Tibial artery (tissue), 4 donors: Measurements from ENCODE around the gene CSNK1A1.

Source experiments
- DNase-seq, 2 donors: peaks; one replicate each; pipeline ENCODE4 v3.0.0-alpha.2; 2019
- H3K27ac ChIP-seq, 2 donors: fragments of 200-600 bp; sonication (generic) in 1 of 2; 1 replicate in 1 of 2; 2 replicates in 1 of 2; pipeline ENCODE4 v1.5.1; 2018 to 2019; ENCODE audit warnings: mild to moderate bottlenecking in 1 of 2
- H3K27me3 ChIP-seq, 2 donors: fragments of 200-600 bp; sonication (generic) in 1 of 2; one replicate each; pipeline versions ENCODE4 v1.5.1 to v1.6.0; 2016 to 2019
- H3K36me3 ChIP-seq, 3 donors: fragments of 200-600 bp; sonication (generic) in 2 of 3; one replicate each; pipeline ENCODE4 v1.5.1; 2016 to 2019; ENCODE audit warnings: mild to moderate bottlenecking in 2 of 3
- H3K4me1 ChIP-seq, 4 donors: fragments of 200-600 bp; sonication (generic) in 2 of 4; 1 replicate in 3 of 4; 2 replicates in 1 of 4; pipeline ENCODE4 v1.5.1; 2016 to 2019
- H3K4me3 ChIP-seq, 2 donors: fragments of 200-600 bp; sonication (generic) in 1 of 2; 1 replicate in 1 of 2; 2 replicates in 1 of 2; pipeline ENCODE4 v1.5.1; 2018 to 2019; ENCODE audit warnings: mild to moderate bottlenecking in 2 of 2
- H3K9me3 ChIP-seq, 3 donors: fragments of 200-600 bp; sonication (generic) in 1 of 3; one replicate each; pipeline ENCODE4 v1.5.1; 2016 to 2019
- intact Hi-C: fragments of 100-400 bp; cut with DNase I; formaldehyde crosslinking; loops from one replicate; pipeline ENCODE4 v1.15.0; 2023; ENCODE audit warnings: low total_unique reads
- TF ChIP-seq, protein P1 (sequence below), 2 experiments: fragments of 200-600 bp in 1 of 2; fragments of 450-650 bp in 1 of 2; IDR thresholded peaks; one replicate each; pipeline ENCODE4 v1.5.1; 2017 to 2019; ENCODE audit warnings: antibody characterized with exemption in 2 of 2, mild to moderate bottlenecking in 1 of 2, moderate library complexity in 1 of 2

The CSNK1A1 gene

DNA sequence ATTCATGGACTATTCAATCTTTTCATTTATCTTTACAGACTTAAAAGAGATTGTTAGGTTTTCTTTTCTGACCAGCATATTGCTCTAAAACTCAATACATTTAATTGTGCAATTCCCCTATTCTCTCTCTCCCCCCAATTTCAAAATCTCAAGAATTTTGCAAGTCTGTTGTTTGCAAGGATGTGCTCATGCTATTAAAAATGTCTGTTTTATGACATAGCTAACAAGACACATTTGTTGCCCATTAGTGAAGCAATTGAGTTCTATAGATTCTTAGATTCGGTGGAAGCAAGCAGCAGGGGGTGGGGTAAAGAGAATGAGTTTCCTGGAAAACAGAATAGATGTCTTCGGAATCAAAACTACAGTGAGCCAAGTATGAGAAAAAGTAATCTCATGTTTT, 8.5 kb upstream of the CSNK1A1 start:
- Histone ChIP-seq H3K36me3 (no peaks in the 10 kb centered on the region), H3K27ac (no peak overlapping the region), H3K9me3 (no peaks in the 10 kb centered on the region), H3K4me3 (no peak overlapping the region), H3K27me3 (no peaks in the 10 kb centered on the region), H3K4me1 (peaks cover 0 to 36% (median 27%) of the 10 kb centered on the region in 4 donors)
- intact Hi-C loops: loop anchor here (5.0 kb wide), 3 partner anchors 117 to 242 kb away; no protein-coding TSS in a partner anchor
- TF ChIP-seq, protein P1, sequence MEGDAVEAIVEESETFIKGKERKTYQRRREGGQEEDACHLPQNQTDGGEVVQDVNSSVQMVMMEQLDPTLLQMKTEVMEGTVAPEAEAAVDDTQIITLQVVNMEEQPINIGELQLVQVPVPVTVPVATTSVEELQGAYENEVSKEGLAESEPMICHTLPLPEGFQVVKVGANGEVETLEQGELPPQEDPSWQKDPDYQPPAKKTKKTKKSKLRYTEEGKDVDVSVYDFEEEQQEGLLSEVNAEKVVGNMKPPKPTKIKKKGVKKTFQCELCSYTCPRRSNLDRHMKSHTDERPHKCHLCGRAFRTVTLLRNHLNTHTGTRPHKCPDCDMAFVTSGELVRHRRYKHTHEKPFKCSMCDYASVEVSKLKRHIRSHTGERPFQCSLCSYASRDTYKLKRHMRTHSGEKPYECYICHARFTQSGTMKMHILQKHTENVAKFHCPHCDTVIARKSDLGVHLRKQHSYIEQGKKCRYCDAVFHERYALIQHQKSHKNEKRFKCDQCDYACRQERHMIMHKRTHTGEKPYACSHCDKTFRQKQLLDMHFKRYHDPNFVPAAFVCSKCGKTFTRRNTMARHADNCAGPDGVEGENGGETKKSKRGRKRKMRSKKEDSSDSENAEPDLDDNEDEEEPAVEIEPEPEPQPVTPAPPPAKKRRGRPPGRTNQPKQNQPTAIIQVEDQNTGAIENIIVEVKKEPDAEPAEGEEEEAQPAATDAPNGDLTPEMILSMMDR (IDR thresholded peaks at IDR 0.05): no peak
- no peak for DNase-seq

DNA sequence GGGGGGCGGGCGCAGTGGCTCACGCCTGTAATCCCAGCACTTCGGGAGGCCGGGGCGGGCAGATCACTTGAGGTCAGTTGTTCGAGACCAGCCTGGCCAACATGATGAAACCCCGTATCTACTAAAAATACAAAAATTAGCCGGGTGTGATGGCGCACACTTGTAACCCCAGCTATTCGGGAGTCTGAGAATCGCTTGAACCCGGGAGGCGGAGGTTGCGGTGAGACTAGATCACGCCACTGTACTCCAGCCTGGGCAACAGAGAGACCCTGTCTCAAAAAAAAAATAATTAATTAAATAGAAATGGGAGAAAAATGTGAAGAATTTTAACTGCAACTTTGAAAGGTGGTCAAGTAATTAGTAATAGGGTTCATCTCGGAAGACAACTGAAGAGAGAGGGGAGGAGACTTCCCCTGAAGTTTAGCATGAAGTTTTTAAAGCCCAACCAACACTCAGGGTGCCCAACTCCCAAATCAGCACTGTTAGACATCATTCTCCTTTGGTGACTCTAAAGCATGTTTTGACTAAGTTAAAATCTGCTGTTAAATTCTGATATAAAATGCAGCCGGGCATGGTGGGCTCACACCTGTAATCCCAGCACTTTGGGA, 1.4 kb upstream of the CSNK1A1 start:
- peak overlapping the region in 1 of 2 donors; percentile 97 for H3K27ac ChIP-seq
- H3K27me3 ChIP-seq: no peaks in the 10 kb centered on the region
- TF ChIP-seq, protein P1 (IDR thresholded peaks at IDR 0.05): no peak
- H3K36me3 ChIP-seq: peaks cover 4 to 12% (median 9%) of the 10 kb centered on the region in 3 donors
- no peak for DNase-seq
- no peaks in the 10 kb centered on the region for H3K9me3 ChIP-seq
- peaks cover 0 to 25% (median 12%) of the 10 kb centered on the region in 4 donors for H3K4me1 ChIP-seq
- intact Hi-C loops: no loop called here
- H3K4me3 ChIP-seq: no peak overlapping the region

DNA sequence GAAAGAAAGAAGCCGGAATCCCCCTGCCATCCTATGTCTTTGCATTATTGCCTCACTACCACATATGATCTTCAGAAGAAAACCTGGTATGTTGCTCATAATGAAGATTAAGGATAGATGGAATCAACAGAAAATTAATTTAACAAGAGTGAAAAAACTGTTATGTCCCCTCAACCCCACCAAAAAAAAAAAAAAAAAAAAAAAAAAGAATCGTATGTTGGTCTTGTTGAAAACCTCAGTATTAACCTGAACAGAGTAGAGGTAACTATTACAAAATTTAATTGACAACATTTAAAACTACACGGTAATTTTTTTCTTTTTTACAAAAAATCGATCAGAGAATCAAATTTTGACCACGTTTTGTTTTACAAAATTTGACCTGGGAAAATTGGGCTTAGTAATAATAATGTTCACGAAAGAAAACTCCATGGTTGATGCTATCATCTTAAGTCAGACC, 827 bp upstream of the CSNK1A1 start:
- no peak for DNase-seq
- intact Hi-C loops: no loop called here
- Histone ChIP-seq H3K4me3 (peak overlapping the region; percentile 92 to 96), H3K27me3 (no peaks in the 10 kb centered on the region), H3K27ac (peak overlapping the region; percentile 97 to 99), H3K9me3 (no peaks in the 10 kb centered on the region), H3K36me3 (peaks cover 6 to 12% (median 9%) of the 10 kb centered on the region in 3 donors), H3K4me1 (peaks cover 0 to 31% (median 15%) of the 10 kb centered on the region in 4 donors)
- TF ChIP-seq, protein P1 (IDR thresholded peaks at IDR 0.05): no peak

DNA sequence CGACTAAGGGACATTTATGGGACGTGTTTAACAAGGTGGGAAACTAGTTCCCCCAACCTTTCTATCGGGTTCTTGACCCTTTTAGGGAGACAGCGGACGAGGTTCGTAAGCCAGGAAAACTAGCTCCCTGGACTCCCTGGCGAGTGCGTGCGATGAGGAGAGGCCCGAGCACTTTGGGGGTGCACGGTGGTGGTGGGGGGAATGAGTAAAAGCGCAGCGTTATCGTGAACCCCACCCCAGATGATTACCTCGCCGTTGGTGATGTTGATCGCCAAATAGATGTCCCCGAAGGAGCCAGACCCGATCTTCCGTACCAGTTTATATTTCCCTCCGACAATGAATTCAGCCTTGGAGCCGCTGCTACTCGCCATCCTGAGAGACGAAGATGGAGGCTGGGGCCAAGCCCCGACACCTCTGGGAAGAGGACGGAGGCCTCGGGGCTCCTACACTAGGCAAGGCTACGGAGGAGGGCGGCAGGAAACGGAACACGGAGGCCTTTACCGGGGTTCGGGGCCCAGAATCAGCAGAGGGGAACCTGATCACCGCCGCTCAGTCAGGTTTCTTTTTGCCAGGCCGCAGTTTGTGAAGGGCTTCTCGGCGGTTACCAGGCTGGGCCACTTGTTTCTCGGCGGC, 529 bp downstream of the CSNK1A1 start:
- intact Hi-C loops: no loop called here
- peak in 1 of 2 donors; percentile 71 for DNase-seq
- Histone ChIP-seq H3K4me3 (peak overlapping the region; percentile 92 to 96), H3K4me1 (peaks cover 0 to 45% (median 24%) of the 10 kb centered on the region in 4 donors), H3K27me3 (no peaks in the 10 kb centered on the region), H3K36me3 (peaks cover 12 to 20% (median 16%) of the 10 kb centered on the region in 3 donors), H3K9me3 (no peaks in the 10 kb centered on the region), H3K27ac (peak overlapping the region; percentile 97 to 99)
- TF ChIP-seq, protein P1 (IDR thresholded peaks at IDR 0.05): no peak

DNA sequence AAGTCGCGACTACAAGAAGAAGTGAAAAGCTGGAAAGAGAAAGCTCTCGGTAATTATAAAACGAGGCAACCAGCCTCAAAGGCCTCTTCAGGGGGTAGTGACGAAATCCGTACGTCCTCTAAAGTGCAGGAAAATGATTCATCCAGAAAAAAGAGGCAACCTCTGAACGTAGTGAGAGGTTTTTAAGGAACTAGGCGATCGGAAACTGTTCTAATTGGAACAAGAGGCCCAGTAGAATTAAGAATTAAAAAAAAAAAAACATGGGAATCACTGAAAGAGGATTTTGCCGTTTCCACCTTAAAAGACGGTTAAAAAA, 1.0 kb downstream of the CSNK1A1 start:
- Histone ChIP-seq H3K36me3 (peaks cover 17 to 25% (median 21%) of the 10 kb centered on the region in 3 donors), H3K4me3 (peak overlapping the region; percentile 92 to 96), H3K27ac (peak overlapping the region; percentile 97 to 99), H3K9me3 (no peaks in the 10 kb centered on the region), H3K4me1 (peaks cover 0 to 50% (median 26%) of the 10 kb centered on the region in 4 donors), H3K27me3 (no peaks in the 10 kb centered on the region)
- intact Hi-C loops: no loop called here
- TF ChIP-seq, protein P1 (IDR thresholded peaks at IDR 0.05): no peak
- DNase-seq: no peak
